Sigmoid colon (tissue), 3 donors: ENCODE data around the gene ASAP2.

Experiments
- POLR2A ChIP-seq, 2 donors: fragments of 450-650 bp; IDR thresholded peaks; one replicate each; pipeline ENCODE4 v1.6.1; 2016; ENCODE audit warnings: antibody characterized with exemption in 2 of 2, mild to moderate bottlenecking in 2 of 2, moderate library complexity in 2 of 2
- TF ChIP-seq, protein P1 (sequence below), 4 experiments: fragments of 450-650 bp in 3 of 4; fragments of 200-600 bp in 1 of 4; IDR thresholded peaks; one replicate each; pipeline ENCODE4 v1.5.1; 2016 to 2019; ENCODE audit warnings: antibody characterized with exemption in 4 of 4, mild to moderate bottlenecking in 3 of 4, moderate library complexity in 2 of 4

- TF ChIP-seq, protein P1, sequence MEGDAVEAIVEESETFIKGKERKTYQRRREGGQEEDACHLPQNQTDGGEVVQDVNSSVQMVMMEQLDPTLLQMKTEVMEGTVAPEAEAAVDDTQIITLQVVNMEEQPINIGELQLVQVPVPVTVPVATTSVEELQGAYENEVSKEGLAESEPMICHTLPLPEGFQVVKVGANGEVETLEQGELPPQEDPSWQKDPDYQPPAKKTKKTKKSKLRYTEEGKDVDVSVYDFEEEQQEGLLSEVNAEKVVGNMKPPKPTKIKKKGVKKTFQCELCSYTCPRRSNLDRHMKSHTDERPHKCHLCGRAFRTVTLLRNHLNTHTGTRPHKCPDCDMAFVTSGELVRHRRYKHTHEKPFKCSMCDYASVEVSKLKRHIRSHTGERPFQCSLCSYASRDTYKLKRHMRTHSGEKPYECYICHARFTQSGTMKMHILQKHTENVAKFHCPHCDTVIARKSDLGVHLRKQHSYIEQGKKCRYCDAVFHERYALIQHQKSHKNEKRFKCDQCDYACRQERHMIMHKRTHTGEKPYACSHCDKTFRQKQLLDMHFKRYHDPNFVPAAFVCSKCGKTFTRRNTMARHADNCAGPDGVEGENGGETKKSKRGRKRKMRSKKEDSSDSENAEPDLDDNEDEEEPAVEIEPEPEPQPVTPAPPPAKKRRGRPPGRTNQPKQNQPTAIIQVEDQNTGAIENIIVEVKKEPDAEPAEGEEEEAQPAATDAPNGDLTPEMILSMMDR (IDR thresholded peaks at IDR 0.05) = no peak
- no peak for TF ChIP-seq POLR2A (IDR thresholded peaks at IDR 0.05)
These were observed 53.9 kb downstream of the ASAP2 start for GRCh38 chr2:9260464-9260918.
